HepG2 (cell line): Measurements from ENCODE around the gene ADAMTS17.

Source experiments
- BRD4 ChIP-seq: sonication (generic); formaldehyde crosslinking; IDR thresholded peaks from 2 replicates; pipeline ENCODE4 v1.4.0; 2020; ENCODE audit warnings: missing genetic modification reagents
- MEIS1 ChIP-seq: sonication (generic); formaldehyde crosslinking; IDR thresholded peaks from 2 replicates; pipeline ENCODE4 v1.9.0; 2021; ENCODE audit warnings: mild to moderate bottlenecking, missing genetic modification reagents, moderate library complexity, borderline replicate concordance
- TAF1 ChIP-seq: sonication (generic); formaldehyde crosslinking; IDR thresholded peaks from 2 replicates; pipeline ENCODE4 v1.4.0; 2020; ENCODE audit warnings: missing genetic modification reagents
- UBTF ChIP-seq: sonication (generic); formaldehyde crosslinking; IDR thresholded peaks from 2 replicates; pipeline ENCODE4 v1.4.0; 2020; ENCODE audit warnings: mild to moderate bottlenecking, missing genetic modification reagents
- ZSCAN12 ChIP-seq: sonication (generic); formaldehyde crosslinking; IDR thresholded peaks from 2 replicates; pipeline ENCODE4 v1.9.0; 2021; ENCODE audit warnings: mild to moderate bottlenecking, missing genetic modification reagents
- TF ChIP-seq, protein P1 (sequence below): sonication (generic); formaldehyde crosslinking; IDR thresholded peaks from 2 replicates; pipeline ENCODE4 v1.5.0; 2020; ENCODE audit warnings: mild to moderate bottlenecking, missing genetic modification reagents, moderate library complexity
- TF ChIP-seq, protein P2 (sequence below): sonication (generic); formaldehyde crosslinking; IDR thresholded peaks from 2 replicates; pipeline ENCODE4 v1.5.0; 2020; ENCODE audit warnings: missing genetic modification reagents
- TF ChIP-seq, protein P3 (sequence below): IDR thresholded peaks from 2 replicates; pipeline ENCODE4 v1.6.1; 2016; ENCODE audit warnings: control low read depth

- TF ChIP-seq MEIS1 (no peak), ZSCAN12 (no peak), TAF1 (no peak), UBTF (CRISPR knock-in tag) (no peak), BRD4 (CRISPR knock-in tag) (no peak)
- TF ChIP-seq, protein P1, sequence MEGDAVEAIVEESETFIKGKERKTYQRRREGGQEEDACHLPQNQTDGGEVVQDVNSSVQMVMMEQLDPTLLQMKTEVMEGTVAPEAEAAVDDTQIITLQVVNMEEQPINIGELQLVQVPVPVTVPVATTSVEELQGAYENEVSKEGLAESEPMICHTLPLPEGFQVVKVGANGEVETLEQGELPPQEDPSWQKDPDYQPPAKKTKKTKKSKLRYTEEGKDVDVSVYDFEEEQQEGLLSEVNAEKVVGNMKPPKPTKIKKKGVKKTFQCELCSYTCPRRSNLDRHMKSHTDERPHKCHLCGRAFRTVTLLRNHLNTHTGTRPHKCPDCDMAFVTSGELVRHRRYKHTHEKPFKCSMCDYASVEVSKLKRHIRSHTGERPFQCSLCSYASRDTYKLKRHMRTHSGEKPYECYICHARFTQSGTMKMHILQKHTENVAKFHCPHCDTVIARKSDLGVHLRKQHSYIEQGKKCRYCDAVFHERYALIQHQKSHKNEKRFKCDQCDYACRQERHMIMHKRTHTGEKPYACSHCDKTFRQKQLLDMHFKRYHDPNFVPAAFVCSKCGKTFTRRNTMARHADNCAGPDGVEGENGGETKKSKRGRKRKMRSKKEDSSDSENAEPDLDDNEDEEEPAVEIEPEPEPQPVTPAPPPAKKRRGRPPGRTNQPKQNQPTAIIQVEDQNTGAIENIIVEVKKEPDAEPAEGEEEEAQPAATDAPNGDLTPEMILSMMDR = no peak
- TF ChIP-seq, protein P2, sequence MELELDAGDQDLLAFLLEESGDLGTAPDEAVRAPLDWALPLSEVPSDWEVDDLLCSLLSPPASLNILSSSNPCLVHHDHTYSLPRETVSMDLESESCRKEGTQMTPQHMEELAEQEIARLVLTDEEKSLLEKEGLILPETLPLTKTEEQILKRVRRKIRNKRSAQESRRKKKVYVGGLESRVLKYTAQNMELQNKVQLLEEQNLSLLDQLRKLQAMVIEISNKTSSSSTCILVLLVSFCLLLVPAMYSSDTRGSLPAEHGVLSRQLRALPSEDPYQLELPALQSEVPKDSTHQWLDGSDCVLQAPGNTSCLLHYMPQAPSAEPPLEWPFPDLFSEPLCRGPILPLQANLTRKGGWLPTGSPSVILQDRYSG (CRISPR knock-in tag) = no peak
- TF ChIP-seq, protein P3, sequence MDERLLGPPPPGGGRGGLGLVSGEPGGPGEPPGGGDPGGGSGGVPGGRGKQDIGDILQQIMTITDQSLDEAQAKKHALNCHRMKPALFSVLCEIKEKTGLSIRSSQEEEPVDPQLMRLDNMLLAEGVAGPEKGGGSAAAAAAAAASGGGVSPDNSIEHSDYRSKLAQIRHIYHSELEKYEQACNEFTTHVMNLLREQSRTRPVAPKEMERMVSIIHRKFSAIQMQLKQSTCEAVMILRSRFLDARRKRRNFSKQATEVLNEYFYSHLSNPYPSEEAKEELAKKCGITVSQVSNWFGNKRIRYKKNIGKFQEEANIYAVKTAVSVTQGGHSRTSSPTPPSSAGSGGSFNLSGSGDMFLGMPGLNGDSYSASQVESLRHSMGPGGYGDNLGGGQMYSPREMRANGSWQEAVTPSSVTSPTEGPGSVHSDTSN (CRISPR knock-in tag) = no peak
These were observed 93.5 kb downstream of the ADAMTS17 start for GRCh38 chr15:100248236-100248635.
